Heart left ventricle (tissue), 16 donors: ENCODE data around the gene ADAM8. TPM values are rescaled to one million over a fixed set of nuclear protein-coding genes. Genes with fewer than 3 reads are reported as not detected.

Experiments
- ATAC-seq, 4 donors: fragments of 200-7000 bp; cut with Tn5 transposase; one replicate each; pipeline ENCODE4 v1.9.1; 2020 to 2022; ENCODE audit warnings: moderate library complexity in 4 of 4, mild to moderate bottlenecking in 3 of 4, moderate number of reproducible peaks in 1 of 4
- DNase-seq, 5 donors: peaks; one replicate each; pipeline ENCODE4 v3.0.0-alpha.2; 2020
- H3K27ac ChIP-seq, 12 donors: fragments of 200-600 bp; sonication (generic) in 4 of 12; one replicate each; pipeline versions ENCODE4 v1.5.0 to v1.8.0; 2016 to 2022; ENCODE audit warnings: mild to moderate bottlenecking in 2 of 12
- H3K27me3 ChIP-seq, 9 donors: fragments of 200-600 bp; sonication (generic) in 2 of 9; one replicate each; pipeline versions ENCODE4 v1.5.1 to v1.8.0; 2016 to 2022; ENCODE audit warnings: mild to moderate bottlenecking in 3 of 9
- H3K36me3 ChIP-seq, 9 donors: fragments of 200-600 bp; sonication (generic) in 2 of 9; one replicate each; pipeline versions ENCODE4 v1.5.0 to v1.8.0; 2018 to 2022; ENCODE audit warnings: mild to moderate bottlenecking in 2 of 9
- H3K4me1 ChIP-seq, 12 donors: fragments of 200-600 bp; sonication (generic) in 4 of 12; one replicate each; pipeline versions ENCODE4 v1.5.0 to v1.8.0; 2016 to 2022; ENCODE audit warnings: mild to moderate bottlenecking in 3 of 12
- H3K4me3 ChIP-seq, 12 donors: fragments of 200-600 bp; sonication (generic) in 4 of 12; one replicate each; pipeline versions ENCODE4 v1.5.0 to v1.8.0; 2017 to 2022; ENCODE audit warnings: mild to moderate bottlenecking in 9 of 12, moderate library complexity in 4 of 12
- H3K9me3 ChIP-seq, 12 donors: fragments of 200-600 bp; sonication (generic) in 4 of 12; one replicate each; pipeline versions ENCODE4 v1.5.0 to v1.8.0; 2016 to 2022; ENCODE audit warnings: mild to moderate bottlenecking in 1 of 12
- POLR2A ChIP-seq, 2 donors: fragments of 450-650 bp; IDR thresholded peaks; one replicate each; pipeline ENCODE4 v1.6.1; 2017; ENCODE audit warnings: antibody characterized with exemption in 2 of 2, mild to moderate bottlenecking in 2 of 2, moderate library complexity in 2 of 2
- WGBS, 4 donors: extraction: QIAGEN DNeasy Blood & Tissue Kit in 2 of 4; methylation state at CpG; one replicate each; pipeline versions ENCODE4 v1.1.5 to v1.1.7; 2013 to 2018; 5-methylcytosine and 5-hydroxymethylcytosine counted together
- intact Hi-C, 10 donors: fragments of 100-400 bp; cut with DNase I; formaldehyde crosslinking; loops; one replicate each; pipeline versions ENCODE4 v1.11.1 to v1.14.2; 2022
- polyA plus RNA-seq, 2 donors: library from polyadenylated mRNA; stranded (reverse); fragments of 200-250 nt; gene quantifications; one replicate each; pipeline ENCODE4 v1.2.3, GENCODE V29; 2013
- total RNA-seq, 9 donors: library from RNA; depleted of rRNA in 2 of 9; stranded (reverse); fragments of >200 nt in 2 of 9; fragmentation: NEBNext Ultra II Directional in 3 of 9; extraction: Animal tissue kit (Norgen Biotek cat#: 25700) in 3 of 9; gene quantifications; one replicate each; pipeline versions ENCODE4 v1.1.0 to v1.2.4, GENCODE V29; 2016 to 2023
- TF ChIP-seq, protein P1 (sequence below), 12 donors: fragments of 200-600 bp; sonication (generic) in 4 of 12; IDR thresholded peaks; one replicate each; pipeline versions ENCODE4 v1.5.0 to v1.8.0; 2018 to 2022; ENCODE audit warnings: antibody characterized with exemption in 12 of 12, mild to moderate bottlenecking in 5 of 12
- donor health status: ischemic (EF 13 %, LVEDD 7.1; RV severe dilation, severe dysfunction).
- donor health status: healthy with polysubstance abuse.
- donor health status: DM: no; HTN: yes; CAD: no.
- donor health status: DM: no; HTN: no; CAD: no.
- donor health status: ischemic (EF 25% LVEDD 6.9; RV normal size, moderate dysfunction).
- donor health status: ischemic (EF 25% LVEDD 5.7; RV mildly dilated, moderate dysfunction).
- donor health status: healthy.
- donor health status: DM: yes; HTN: yes; CAD: no.
- donor health status: ischemic (EF 35%, LVEDD 5.7; RV mildly dilated, moderate dysfunction).
- donor health status: nonischemic (EF 11% LVEDD 7.7; RV severe dilation, severe dysfunction).
- donor health status: DM: yes; HTN: yes; CAD: no.
- donor health status: PGD.
- donor health status: ischemic (EF 29% LVEDD 5.4; RV normal size, mild dysfunction).
- donor health status: nonischemic (EF 23%, LVEDD 6.1; RV moderate dilation, normal function).

ADAM8 gene
- total and polyA plus RNA-seq, 11 donors: 0.50 to 10.3 (median 1.6) TPM

DNA sequence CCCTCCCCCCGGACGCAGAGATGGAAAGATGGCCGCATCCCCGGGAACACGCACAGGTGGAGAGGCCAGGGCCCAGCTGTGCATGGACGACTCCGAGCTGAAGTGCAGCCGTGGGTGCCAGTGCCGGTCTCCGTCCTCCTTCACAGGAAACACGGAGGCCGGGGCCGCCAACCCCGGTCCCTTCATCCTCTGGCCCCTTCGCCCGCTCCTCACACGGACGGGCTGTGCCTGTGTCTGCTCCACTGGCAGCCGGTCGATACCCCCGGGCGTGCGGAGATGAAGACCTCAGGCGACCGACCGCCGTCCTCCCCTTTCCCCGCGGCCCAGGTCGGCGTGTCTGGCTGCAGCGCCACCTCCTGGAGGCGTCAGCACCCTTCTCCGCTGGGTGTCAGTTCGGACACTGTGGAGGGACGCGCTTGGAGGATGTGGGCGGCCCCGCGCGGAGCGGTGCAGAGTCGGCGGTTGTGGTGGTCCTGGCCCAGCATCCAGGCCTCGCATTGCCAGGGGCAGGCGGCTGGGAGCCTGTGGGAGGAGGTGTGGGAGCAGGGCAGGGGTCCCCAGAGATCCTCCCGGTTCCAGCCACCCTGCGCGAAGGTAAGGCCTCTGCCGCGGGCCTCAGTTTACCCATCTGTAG lies 41.9 kb upstream of the ADAM8 start:
- DNase-seq (peak in 4 of 5 donors; percentile 56 to 82 (median 58)), ATAC-seq (peak; percentile 68 to 92 (median 86))
- 0 to 10% (median 9%) methylated on average over 25 to 51 of the region's 51 CpGs for WGBS, 4 donors
- intact Hi-C loops: loop anchor here in 3 of 10 donors (5.0 to 10.0 kb wide), 5 partner anchors 171 to 484 kb away; no protein-coding TSS in a partner anchor
- TF ChIP-seq, protein P1, sequence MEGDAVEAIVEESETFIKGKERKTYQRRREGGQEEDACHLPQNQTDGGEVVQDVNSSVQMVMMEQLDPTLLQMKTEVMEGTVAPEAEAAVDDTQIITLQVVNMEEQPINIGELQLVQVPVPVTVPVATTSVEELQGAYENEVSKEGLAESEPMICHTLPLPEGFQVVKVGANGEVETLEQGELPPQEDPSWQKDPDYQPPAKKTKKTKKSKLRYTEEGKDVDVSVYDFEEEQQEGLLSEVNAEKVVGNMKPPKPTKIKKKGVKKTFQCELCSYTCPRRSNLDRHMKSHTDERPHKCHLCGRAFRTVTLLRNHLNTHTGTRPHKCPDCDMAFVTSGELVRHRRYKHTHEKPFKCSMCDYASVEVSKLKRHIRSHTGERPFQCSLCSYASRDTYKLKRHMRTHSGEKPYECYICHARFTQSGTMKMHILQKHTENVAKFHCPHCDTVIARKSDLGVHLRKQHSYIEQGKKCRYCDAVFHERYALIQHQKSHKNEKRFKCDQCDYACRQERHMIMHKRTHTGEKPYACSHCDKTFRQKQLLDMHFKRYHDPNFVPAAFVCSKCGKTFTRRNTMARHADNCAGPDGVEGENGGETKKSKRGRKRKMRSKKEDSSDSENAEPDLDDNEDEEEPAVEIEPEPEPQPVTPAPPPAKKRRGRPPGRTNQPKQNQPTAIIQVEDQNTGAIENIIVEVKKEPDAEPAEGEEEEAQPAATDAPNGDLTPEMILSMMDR (IDR thresholded peaks at IDR 0.05): peak; percentile 45 to 73 (median 62)
- TF ChIP-seq POLR2A (IDR thresholded peaks at IDR 0.05): no peak
- Histone ChIP-seq H3K36me3 (no peaks in the 10 kb centered on the region), H3K27ac (no peak overlapping the region), H3K9me3 (peaks cover 0 to 4% (median 0%) of the 10 kb centered on the region in 12 donors), H3K27me3 (peaks cover 0 to 15% (median 6%) of the 10 kb centered on the region in 9 donors), H3K4me3 (peak overlapping the region in 10 of 12 donors; percentile 17 to 53 (median 39)), H3K4me1 (peaks cover 0 to 9% (median 4%) of the 10 kb centered on the region in 12 donors)

- H3K4me1 ChIP-seq: peaks cover 0 to 9% (median 4%) of the 10 kb centered on the region in 12 donors
- ATAC-seq: no peak
- no peak overlapping the region for H3K27ac ChIP-seq
- peaks cover 0 to 4% (median 0%) of the 10 kb centered on the region in 12 donors for H3K9me3 ChIP-seq
- no peak for DNase-seq
- peaks cover 0 to 16% (median 11%) of the 10 kb centered on the region in 9 donors for H3K36me3 ChIP-seq
- WGBS, 4 donors: 76 to 84% (median 82%) methylated on average over 7 of the region's 7 CpGs
- TF ChIP-seq POLR2A (IDR thresholded peaks at IDR 0.05): no peak
- TF ChIP-seq, protein P1 (IDR thresholded peaks at IDR 0.05): no peak
- H3K27me3 ChIP-seq: peaks cover 0 to 15% (median 6%) of the 10 kb centered on the region in 9 donors
- H3K4me3 ChIP-seq: no peak overlapping the region
- intact Hi-C loops: loop anchor here in 3 of 10 donors (5.0 to 10.0 kb wide), 5 partner anchors 169 to 482 kb away; no protein-coding TSS in a partner anchor
Measured at GRCh38 chr10:133316732-133317131, 40.1 kb upstream of the ADAM8 start.

DNA sequence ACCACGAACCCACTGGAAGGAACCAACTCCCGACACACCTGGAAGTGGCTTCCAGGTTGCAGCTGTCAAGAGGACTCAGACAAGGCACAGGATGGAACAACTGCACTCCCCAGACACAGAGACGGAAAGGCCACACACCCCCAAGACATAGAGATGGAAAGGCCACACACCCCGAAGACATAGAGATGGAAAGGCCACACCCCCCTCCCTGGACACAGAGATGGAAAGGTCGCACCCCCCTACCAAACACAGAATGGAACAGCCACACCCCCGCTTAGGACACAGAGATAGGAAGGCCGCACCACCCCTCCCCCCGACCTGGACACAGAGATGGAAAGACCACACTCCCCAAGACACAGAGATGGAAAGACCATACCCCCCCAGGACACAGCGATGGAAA lies 39.6 kb upstream of the ADAM8 start:
- peaks cover 0 to 9% (median 4%) of the 10 kb centered on the region in 12 donors for H3K4me1 ChIP-seq
- H3K9me3 ChIP-seq: peaks cover 0 to 3% (median 0%) of the 10 kb centered on the region in 12 donors
- ATAC-seq (no peak), DNase-seq (no peak)
- H3K36me3 ChIP-seq: peaks cover 0 to 21% (median 15%) of the 10 kb centered on the region in 9 donors
- H3K27ac ChIP-seq: no peak overlapping the region
- 84 to 90% (median 89%) methylated on average over 5 to 9 of the region's 9 CpGs for WGBS, 4 donors
- intact Hi-C loops: loop anchor here in 3 of 10 donors (5.0 to 10.0 kb wide), 5 partner anchors 169 to 481 kb away; no protein-coding TSS in a partner anchor
- no peak overlapping the region for H3K4me3 ChIP-seq
- H3K27me3 ChIP-seq: peaks cover 0 to 15% (median 6%) of the 10 kb centered on the region in 9 donors
- TF ChIP-seq, protein P1 (IDR thresholded peaks at IDR 0.05): no peak
- no peak for TF ChIP-seq POLR2A (IDR thresholded peaks at IDR 0.05)

- Histone ChIP-seq H3K27ac (no peak overlapping the region), H3K9me3 (no peaks in the 10 kb centered on the region), H3K36me3 (peaks cover 0 to 25% (median 18%) of the 10 kb centered on the region in 9 donors), H3K4me1 (peaks cover 0 to 9% (median 4%) of the 10 kb centered on the region in 12 donors), H3K4me3 (no peak overlapping the region), H3K27me3 (peaks cover 0 to 15% (median 6%) of the 10 kb centered on the region in 9 donors)
- intact Hi-C loops: loop anchor here in 3 of 10 donors (5.0 to 10.0 kb wide), 5 partner anchors 169 to 481 kb away; no protein-coding TSS in a partner anchor
- ATAC-seq: no peak
- no peak for TF ChIP-seq POLR2A (IDR thresholded peaks at IDR 0.05)
- TF ChIP-seq, protein P1 (IDR thresholded peaks at IDR 0.05): no peak
- 71 to 90% (median 85%) methylated on average over 5 of the region's 5 CpGs for WGBS, 4 donors
- no peak for DNase-seq
Measured at GRCh38 chr10:133315847-133316246, 39.2 kb upstream of the ADAM8 start.
